Skeletal muscle tissue (tissue), 4 donors: Measurements from ENCODE around the gene AANAT. TPM values are rescaled to one million over a fixed set of nuclear protein-coding genes. Genes with fewer than 3 reads are reported as not detected.

Source experiments
- H3K27ac ChIP-seq: one replicate; pipeline ENCODE4 v1.7.0; 2013; ENCODE audit warnings: mild to moderate bottlenecking, low read depth, low read length, inconsistent platforms
- H3K27me3 ChIP-seq, 3 donors: one replicate each; pipeline ENCODE4 v1.7.0; 2013; ENCODE audit warnings: low read length in 3 of 3; ENCODE audit not compliant: control insufficient read depth in 3 of 3, insufficient read depth in 3 of 3
- H3K36me3 ChIP-seq, 3 donors: one replicate each; pipeline ENCODE4 v1.7.0; 2013; ENCODE audit warnings: low read length in 3 of 3; ENCODE audit not compliant: control insufficient read depth in 3 of 3, insufficient read depth in 3 of 3
- H3K4me1 ChIP-seq, 3 donors: one replicate each; pipeline ENCODE4 v1.7.0; 2013; ENCODE audit warnings: low read length in 3 of 3, mild to moderate bottlenecking in 3 of 3; ENCODE audit not compliant: control insufficient read depth in 3 of 3, insufficient read depth in 3 of 3
- H3K4me3 ChIP-seq, 3 donors: one replicate each; pipeline ENCODE4 v1.7.0; 2013; ENCODE audit warnings: low read length in 3 of 3
- H3K9ac ChIP-seq, 3 donors: one replicate each; pipeline ENCODE4 v1.7.0; 2013; ENCODE audit warnings: low read length in 3 of 3, mild to moderate bottlenecking in 3 of 3, moderate library complexity in 2 of 3, low read depth in 1 of 3
- H3K9me3 ChIP-seq, 3 donors: one replicate each; pipeline ENCODE4 v1.7.0; 2013; ENCODE audit warnings: low read length in 3 of 3; ENCODE audit not compliant: control insufficient read depth in 3 of 3
- total RNA-seq: library from RNA; depleted of rRNA; stranded (reverse); fragments of >200 nt; gene quantifications from one replicate; pipeline ENCODE4 v1.2.3, GENCODE V29; 2014
- donor health status: Osteomylitis.

The AANAT gene
- total RNA-seq, 1 donor from 2014 or later: not detected

GRCh38 chr17:76432004-76432403 lies 35.4 kb upstream of the AANAT start:
- no peaks in the 10 kb centered on the region for H3K9me3 ChIP-seq
- H3K4me3 ChIP-seq: peak overlapping the region in 2 of 3 donors; percentile 4 to 42
- H3K27me3 ChIP-seq: no peaks in the 10 kb centered on the region
- peaks cover 20 to 62% (median 53%) of the 10 kb centered on the region in 3 donors for H3K4me1 ChIP-seq
- H3K9ac ChIP-seq: peak overlapping the region in 2 of 3 donors; percentile 44 to 69
- H3K27ac ChIP-seq: peak overlapping the region; percentile 54
- peaks cover 0 to 2% (median 0%) of the 10 kb centered on the region in 3 donors for H3K36me3 ChIP-seq

DNA sequence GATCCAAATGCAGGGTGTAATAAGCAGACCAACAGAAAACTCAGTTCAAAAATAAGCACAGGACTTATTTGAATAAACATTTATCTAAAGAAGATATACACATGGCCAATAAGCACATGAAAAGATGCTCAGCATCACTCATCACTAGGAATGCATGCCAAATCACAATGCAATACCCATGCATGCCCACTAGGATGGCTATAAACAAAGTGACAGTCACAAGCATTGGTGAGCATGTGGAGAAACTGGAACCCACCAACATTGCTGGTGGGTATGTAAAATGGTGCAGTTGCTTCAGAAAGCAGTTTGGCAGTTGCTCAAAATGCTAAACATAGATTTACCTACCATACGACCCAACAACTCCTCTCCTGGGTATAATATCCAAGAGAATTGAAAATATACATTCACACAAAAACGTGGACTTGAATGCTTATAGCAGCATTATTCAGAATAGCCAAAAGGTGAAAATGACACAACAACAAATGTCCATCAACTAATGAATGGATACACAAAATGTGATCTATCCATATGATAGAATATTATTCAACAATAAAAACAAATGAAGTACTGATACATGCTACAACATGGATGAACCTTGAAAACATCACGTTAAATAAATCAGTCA lies 34.6 kb upstream of the AANAT start:
- H3K27ac ChIP-seq: peak overlapping the region; percentile 54
- peaks cover 15 to 61% (median 48%) of the 10 kb centered on the region in 3 donors for H3K4me1 ChIP-seq
- H3K9ac ChIP-seq: no peak overlapping the region
- H3K9me3 ChIP-seq: no peaks in the 10 kb centered on the region
- H3K4me3 ChIP-seq: peak overlapping the region in 1 of 3 donors; percentile 4
- peaks cover 0 to 2% (median 0%) of the 10 kb centered on the region in 3 donors for H3K36me3 ChIP-seq
- no peaks in the 10 kb centered on the region for H3K27me3 ChIP-seq

GRCh38 chr17:76433693-76434092 lies 33.7 kb upstream of the AANAT start:
- Histone ChIP-seq H3K9ac (no peak overlapping the region), H3K27ac (no peak overlapping the region), H3K9me3 (no peaks in the 10 kb centered on the region), H3K36me3 (peaks cover 0 to 2% (median 0%) of the 10 kb centered on the region in 3 donors), H3K27me3 (no peaks in the 10 kb centered on the region), H3K4me1 (peaks cover 17 to 62% (median 48%) of the 10 kb centered on the region in 3 donors), H3K4me3 (no peak overlapping the region)

DNA sequence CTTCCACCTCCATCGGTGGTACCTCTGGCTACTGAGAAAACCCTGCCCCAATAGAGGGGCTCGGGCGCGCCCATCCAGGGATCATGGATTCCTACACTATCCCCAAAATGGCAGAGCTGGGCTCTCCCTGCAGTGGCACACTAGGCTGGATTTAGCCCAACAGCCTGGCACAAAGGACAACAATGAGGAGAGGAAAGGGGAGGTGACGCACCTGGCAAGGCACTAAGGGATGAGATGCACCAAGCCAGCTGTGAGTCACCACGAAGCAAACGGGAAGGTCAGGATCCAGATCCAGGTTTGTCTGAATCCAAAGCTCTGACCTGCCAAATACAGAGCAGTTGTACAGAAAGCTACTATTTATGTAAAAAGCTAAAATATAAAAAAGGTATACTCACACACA lies 32.5 kb upstream of the AANAT start:
- no peak overlapping the region for H3K9ac ChIP-seq
- H3K27me3 ChIP-seq: no peaks in the 10 kb centered on the region
- H3K27ac ChIP-seq: no peak overlapping the region
- no peak overlapping the region for H3K4me3 ChIP-seq
- H3K9me3 ChIP-seq: no peaks in the 10 kb centered on the region
- H3K4me1 ChIP-seq: peaks cover 18 to 60% (median 49%) of the 10 kb centered on the region in 3 donors
- H3K36me3 ChIP-seq: peaks cover 0 to 2% (median 0%) of the 10 kb centered on the region in 3 donors

DNA sequence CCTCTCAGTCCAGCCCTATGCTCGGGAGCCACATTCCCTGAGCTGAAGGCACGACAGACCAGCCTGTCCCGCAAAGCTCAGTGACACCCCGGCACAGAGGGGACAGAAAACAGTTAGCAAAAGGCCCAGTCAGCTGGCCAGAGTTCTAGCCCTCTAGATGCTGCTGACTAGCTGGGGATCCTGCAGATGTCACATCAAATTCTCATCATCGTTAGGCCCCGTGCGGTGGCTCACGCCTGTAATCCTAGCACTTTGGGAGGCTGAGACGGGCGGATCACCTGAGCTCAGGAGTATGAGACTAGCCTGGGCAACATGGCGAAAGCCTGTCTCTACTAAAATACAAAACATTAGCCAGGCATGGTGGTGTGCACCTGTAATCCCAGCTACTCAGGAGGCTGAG lies 31.7 kb upstream of the AANAT start:
- Histone ChIP-seq H3K9me3 (no peaks in the 10 kb centered on the region), H3K4me3 (no peak overlapping the region), H3K27me3 (no peaks in the 10 kb centered on the region), H3K27ac (no peak overlapping the region), H3K4me1 (peaks cover 17 to 57% (median 43%) of the 10 kb centered on the region in 3 donors), H3K36me3 (peaks cover 0 to 2% (median 0%) of the 10 kb centered on the region in 3 donors), H3K9ac (no peak overlapping the region)

DNA sequence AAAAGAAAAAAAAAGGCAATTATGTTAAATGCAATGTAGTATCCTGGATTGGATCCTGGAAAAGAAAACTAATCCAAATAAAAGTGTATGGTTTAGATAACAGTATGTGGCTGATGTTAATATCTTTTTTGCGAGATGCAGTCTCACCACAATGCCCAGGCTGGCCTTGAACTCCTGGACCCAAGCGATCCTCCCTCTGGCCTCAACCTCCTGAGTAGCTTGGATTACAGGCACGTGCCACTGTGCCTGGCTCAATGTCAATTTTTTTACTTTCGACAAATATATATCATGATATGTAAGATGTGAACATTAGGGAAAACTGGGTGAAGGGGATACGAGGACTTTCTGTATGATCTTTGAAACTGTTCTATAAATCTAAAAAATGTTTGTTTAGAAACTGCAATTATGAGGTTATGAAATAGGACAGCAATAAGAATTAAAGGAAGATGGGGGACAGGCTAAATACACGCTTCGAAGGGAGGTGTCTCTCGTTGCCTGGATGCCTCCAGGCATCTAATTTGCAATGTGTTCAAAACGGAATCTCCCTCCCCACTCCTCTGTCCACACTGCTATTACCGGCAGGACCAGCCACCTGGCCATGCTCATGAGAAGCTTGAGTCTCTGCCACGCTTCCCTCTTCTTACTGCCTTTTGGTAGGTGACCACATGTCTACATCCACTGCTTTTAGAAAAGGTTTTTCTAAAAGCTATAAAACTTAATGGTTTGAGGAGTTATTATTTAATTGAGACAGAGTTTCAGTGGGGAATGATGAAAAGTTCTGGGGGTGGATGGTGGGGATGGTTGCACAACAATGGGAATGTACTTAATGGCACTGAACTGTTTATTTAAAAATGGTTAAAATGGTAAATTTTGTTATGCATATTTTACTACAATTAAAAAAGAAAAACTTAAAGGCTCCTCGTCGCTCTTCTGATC lies 29.7 kb upstream of the AANAT start:
- Histone ChIP-seq H3K27ac (no peak overlapping the region), H3K9ac (no peak overlapping the region), H3K4me1 (peaks cover 12 to 45% (median 25%) of the 10 kb centered on the region in 3 donors)

GRCh38 chr17:76438906-76439305 lies 28.5 kb upstream of the AANAT start:
- H3K9me3 ChIP-seq: no peaks in the 10 kb centered on the region
- H3K4me1 ChIP-seq: peaks cover 12 to 41% (median 23%) of the 10 kb centered on the region in 3 donors
- no peak overlapping the region for H3K9ac ChIP-seq
- H3K27ac ChIP-seq: no peak overlapping the region
- H3K4me3 ChIP-seq: no peak overlapping the region
- peaks cover 0 to 2% (median 0%) of the 10 kb centered on the region in 3 donors for H3K36me3 ChIP-seq
- H3K27me3 ChIP-seq: no peaks in the 10 kb centered on the region

More for the DNA sequence above, 29.7 kb upstream of the AANAT start:
- Histone ChIP-seq H3K27me3 (no peaks in the 10 kb centered on the region), H3K9me3 (no peaks in the 10 kb centered on the region), H3K36me3 (peaks cover 0 to 2% (median 0%) of the 10 kb centered on the region in 3 donors), H3K4me3 (no peak overlapping the region)

- H3K27ac ChIP-seq: no peak overlapping the region
- no peaks in the 10 kb centered on the region for H3K27me3 ChIP-seq
Measured at GRCh38 chr17:76439314-76439928, 28.0 kb upstream of the AANAT start.

DNA sequence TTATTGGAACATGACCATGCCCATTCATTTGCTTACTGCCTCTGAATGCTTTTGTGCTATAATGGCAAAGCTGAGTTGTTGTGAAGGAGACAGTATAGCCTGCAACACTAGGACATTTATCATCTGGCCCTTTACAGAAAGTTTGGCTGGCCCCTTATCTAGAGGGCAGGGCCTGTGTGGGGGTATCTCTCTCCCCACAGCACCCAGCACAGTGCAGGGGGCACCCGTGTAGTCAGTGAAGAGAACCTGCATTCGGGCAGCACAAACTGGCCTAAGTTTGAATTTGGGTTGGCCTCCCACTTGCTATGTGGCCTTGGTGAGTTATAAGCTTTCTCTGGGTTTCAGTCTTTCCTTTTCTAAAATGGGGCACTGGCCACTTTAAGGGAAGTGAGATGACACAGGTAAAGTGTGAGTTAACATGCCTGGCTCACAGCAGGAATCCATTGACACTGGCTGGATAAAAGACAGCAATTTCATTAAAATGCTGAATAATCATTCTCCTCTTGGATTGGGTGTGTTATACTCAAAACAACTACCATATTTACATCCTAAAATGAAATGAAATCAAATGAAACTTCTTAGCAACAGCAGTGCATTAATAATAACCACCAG lies 26.5 kb upstream of the AANAT start:
- no peak overlapping the region for H3K27ac ChIP-seq
- peaks cover 14 to 41% (median 27%) of the 10 kb centered on the region in 3 donors for H3K4me1 ChIP-seq
- H3K27me3 ChIP-seq: no peaks in the 10 kb centered on the region
- H3K9me3 ChIP-seq: no peaks in the 10 kb centered on the region
- no peak overlapping the region for H3K4me3 ChIP-seq
- no peaks in the 10 kb centered on the region for H3K36me3 ChIP-seq
- no peak overlapping the region for H3K9ac ChIP-seq

More at GRCh38 chr17:76439314-76439928, 28.0 kb upstream of the AANAT start:
- peaks cover 0 to 2% (median 0%) of the 10 kb centered on the region in 3 donors for H3K36me3 ChIP-seq
- peaks cover 12 to 38% (median 19%) of the 10 kb centered on the region in 3 donors for H3K4me1 ChIP-seq
- H3K4me3 ChIP-seq: no peak overlapping the region
- no peaks in the 10 kb centered on the region for H3K9me3 ChIP-seq
- H3K9ac ChIP-seq: no peak overlapping the region
